Measurements from ENCODE around the gene MYL6B. TPM values are rescaled to one million over a fixed set of nuclear protein-coding genes. Genes with fewer than 3 reads are reported as not detected.

The MYL6B gene
- total and polyA plus RNA-seq, 2 of the 4 experiments (the other 2 are of a cell fraction), result 78.3 to 112 TPM

- no peak overlapping the region for H3K4me2 ChIP-seq (ENCODE audit: low read depth, low read length)
- DNase-seq (no peak), ATAC-seq (ENCODE audit: low read depth) (no peak)
- H3K4me1 ChIP-seq (ENCODE audit: control insufficient read depth, insufficient read depth, low read length), result peaks cover 7% of the 10 kb centered on the region
- in situ Hi-C loops (cut with MboI; ENCODE audit: low sequenced_read_pairs), result no loop called here
- H3K79me1 ChIP-seq (ENCODE audit: low read depth in 1 of 2, low read length in 2 of 2), result peaks cover 9 to 13% of the 10 kb centered on the region in 2 experiments; a peak in 3 of 4 replicates
- H2AFZ ChIP-seq (replicated peaks; ENCODE audit: low read length, poor library complexity), result no peak overlapping the region
- H4K5ac ChIP-seq (ENCODE audit: low read depth, low read length), result no peak overlapping the region
- no peak overlapping the region for H2AK5ac ChIP-seq (ENCODE audit: low read depth, low read length)
- intact Hi-C loops (cut with micrococcal nuclease), result loop anchor here (2.0 kb wide), 1 partner anchor 272 kb away; no protein-coding TSS in a partner anchor
- H3K4ac ChIP-seq (ENCODE audit: low read depth, low read length), result no peak overlapping the region
- H2BK20ac ChIP-seq (ENCODE audit: low read depth, low read length), result no peak overlapping the region
- no peak overlapping the region for H2BK15ac ChIP-seq (ENCODE audit: low read depth, low read length)
- no peak overlapping the region for H2AK9ac ChIP-seq (replicated peaks; ENCODE audit: low read depth, low read length, poor library complexity)
- no peak overlapping the region for H2BK120ac ChIP-seq (ENCODE audit: low read depth, low read length)
- H3K56ac ChIP-seq (ENCODE audit: extremely low read depth, insufficient read depth, low read length), result no peak overlapping the region
- no TSS peak for BruUV-seq (replicated peaks)
- dilution Hi-C loops (cut with HindIII; ENCODE audit: low sequenced_read_pairs, unreplicated experiment), result no loop called here
- H3K14ac ChIP-seq (replicated peaks; ENCODE audit: low read depth, low read length), result no peak overlapping the region
- no peak overlapping the region for H3K4me3 ChIP-seq (ENCODE audit: insufficient read depth, low read depth, low read length)
- ChIA-PET POLR2A (ENCODE audit: unreplicated experiment) (no interaction called here), CTCF (interaction anchor here (0.9 to 1.0 kb wide), 2 partner anchors 29 to 31 kb away, joined by 3 to 7 read pairs; partner anchors contain the start of gene RNF41)
- peaks cover 11% of the 10 kb centered on the region; the same call in 1 of the 2 replicates for H4K20me1 ChIP-seq (ENCODE audit: insufficient read depth, low read length)
- no peak overlapping the region for H4K91ac ChIP-seq (ENCODE audit: insufficient read depth, low read depth, low read length)
- no peaks in the 10 kb centered on the region for H3K27me3 ChIP-seq (ENCODE audit: control insufficient read depth, insufficient read depth, low read length)
- H3K9ac ChIP-seq (ENCODE audit: low read depth, low read length), result no peak overlapping the region
- no peak overlapping the region for H4K8ac ChIP-seq (ENCODE audit: low read depth in 2 of 2, low read length in 2 of 2)
- no peak overlapping the region for H2BK5ac ChIP-seq (ENCODE audit: low read depth, low read length, poor library complexity, severe bottlenecking)
- H3K36me3 ChIP-seq (ENCODE audit: control insufficient read depth, insufficient read depth, low read length), result no peaks in the 10 kb centered on the region
- no peak overlapping the region for H3K18ac ChIP-seq (ENCODE audit: low read depth, low read length)
- TF ChIP-seq CHD1 (IDR thresholded peaks at IDR 0.05; ENCODE audit: low read depth, low read length) (no peak), RFX5 (IDR thresholded peaks at IDR 0.05; ENCODE audit: low read depth, low read length) (no peak), RAD21 (IDR thresholded peaks at IDR 0.05; ENCODE audit: low read length) (no peak), NFE2L2 (IDR thresholded peaks at IDR 0.05; ENCODE audit: low read depth, low read length) (no peak), MAFK (IDR thresholded peaks at IDR 0.05; ENCODE audit: low read depth, low read length) (no peak), CEBPB (IDR thresholded peaks at IDR 0.05; ENCODE audit: low read depth, low read length) (no peak), BHLHE40 (IDR thresholded peaks at IDR 0.05; ENCODE audit: low read depth, low read length) (no peak), ELK1 (IDR thresholded peaks at IDR 0.05; ENCODE audit: borderline replicate concordance, low read depth, low read length) (no peak), FOS (IDR thresholded peaks at IDR 0.05; ENCODE audit: low read depth, low read length) (no peak), MAZ (IDR thresholded peaks at IDR 0.05; ENCODE audit: borderline replicate concordance, low read depth, low read length) (no peak), USF2 (IDR thresholded peaks at IDR 0.05; ENCODE audit: low read depth, low read length) (no peak), CTCF (conservative IDR thresholded peaks at IDR 0.05; ENCODE audit: low read depth, low read length) (no peak), RCOR1 (IDR thresholded peaks at IDR 0.05; ENCODE audit: insufficient replicate concordance, low read length) (no peak), MXI1 (IDR thresholded peaks at IDR 0.05; ENCODE audit: borderline replicate concordance, low read depth, low read length) (no peak), SMC3 (IDR thresholded peaks at IDR 0.05; ENCODE audit: low read depth, low read length) (no peak), POLR2A (IDR thresholded peaks at IDR 0.05; ENCODE audit: low read depth, low read length) (no peak)
- H3K23ac ChIP-seq (ENCODE audit: low read depth, low read length), result no peak overlapping the region
- H3K27ac ChIP-seq (ENCODE audit: insufficient read depth, low read length), result no peak overlapping the region
- H3K9me3 ChIP-seq (ENCODE audit: control insufficient read depth, insufficient read depth, low read length), result no peaks in the 10 kb centered on the region
- H3K9me1 ChIP-seq (ENCODE audit: insufficient read depth, low read length), result peaks cover 8% of the 10 kb centered on the region; the same call in 1 of the 2 replicates
These were observed 40.2 kb downstream of the MYL6B start for GRCh38 chr12:56192582-56192981.

Measured in IMR-90 (cell line).